K562 (cell line): ENCODE measurements around the gene DNASE1L1. TPM values are rescaled to one million over a fixed set of nuclear protein-coding genes. Genes with fewer than 3 reads are reported as not detected.

Experiments used
- FOXP4 ChIP-seq: sonication (generic); formaldehyde crosslinking; IDR thresholded peaks from 2 replicates; pipeline ENCODE4 v1.8.0; 2022; ENCODE audit warnings: mild to moderate bottlenecking, missing genetic modification reagents, borderline replicate concordance
- HMGN3 ChIP-seq: IDR thresholded peaks from 2 replicates; pipeline ENCODE4 v1.6.1; 2011; ENCODE audit warnings: borderline replicate concordance, low read depth, mild to moderate bottlenecking, mixed read lengths, low read length; ENCODE audit not compliant: insufficient read length; ENCODE audit errors: extremely low read depth
- HNRNPK ChIP-seq: fragments of 200-400 bp; formaldehyde crosslinking; IDR thresholded peaks from one replicate; pipeline ENCODE4 v1.6.1; 2018; ENCODE audit warnings: mild to moderate bottlenecking, low read depth, low read length; ENCODE audit not compliant: poor library complexity, severe bottlenecking
- MCM3 ChIP-seq: fragments of 450-650 bp; IDR thresholded peaks from 2 replicates; pipeline ENCODE4 v1.6.1; 2016
- MTF1 ChIP-seq: fragments of 250-450 bp; sonication (Bioruptor Pico); IDR thresholded peaks from 2 replicates; pipeline ENCODE4 v1.9.0; 2021; ENCODE audit warnings: moderate library complexity, mild to moderate bottlenecking, inconsistent platforms, borderline replicate concordance
- PHF8 ChIP-seq: fragments of 200-600 bp; sonication (generic); IDR thresholded peaks from 2 replicates; pipeline ENCODE4 v1.6.1; 2012; ENCODE audit warnings: mixed run types, mild to moderate bottlenecking, inconsistent platforms, low read length, moderate library complexity, borderline replicate concordance
- SMARCE1 ChIP-seq: fragments of 450-650 bp; IDR thresholded peaks from 2 replicates; pipeline ENCODE4 v1.7.1; 2016; ENCODE audit warnings: mild to moderate bottlenecking
- SNRNP70 ChIP-seq: fragments of 200-400 bp; formaldehyde crosslinking; optimal IDR thresholded peaks from 2 replicates; pipeline ENCODE3; 2017; ENCODE audit warnings: low read depth, low read length
- SRSF1 ChIP-seq: fragments of 200-400 bp; formaldehyde crosslinking; IDR thresholded peaks from 2 replicates; pipeline ENCODE4 v1.6.1; 2017; ENCODE audit warnings: mild to moderate bottlenecking, low read depth, low read length, moderate library complexity
- STAT5B ChIP-seq: fragments of 250-450 bp; sonication (Bioruptor Pico); IDR thresholded peaks from 2 replicates; pipeline ENCODE4 v1.8.0; 2021; ENCODE audit warnings: mild to moderate bottlenecking, inconsistent platforms
- ZBTB9 ChIP-seq: fragments of 450-650 bp; formaldehyde crosslinking; IDR thresholded peaks from 2 replicates; pipeline ENCODE4 v1.4.0; 2020; ENCODE audit warnings: mild to moderate bottlenecking, moderate library complexity
- ZNF436 ChIP-seq: fragments of 250-450, 450-650 bp; sonication (Bioruptor Pico); formaldehyde crosslinking; IDR thresholded peaks from 2 replicates; pipeline ENCODE4 v1.7.0; 2020; ENCODE audit warnings: mild to moderate bottlenecking
- ZNF57 ChIP-seq: fragments of 450-650 bp; formaldehyde crosslinking; IDR thresholded peaks from 2 replicates; pipeline ENCODE4 v1.4.0; 2020; ENCODE audit warnings: mild to moderate bottlenecking, moderate library complexity
- polyA plus RNA-seq, 8 experiments: library from polyadenylated mRNA; depleted of rRNA in 4 of 8; stranded (reverse) in 5 of 8; unstranded in 3 of 8; fragments of >200 nt; fragmentation: Nextera tagmentation in 2 of 8; fragmentation: Illumina TruSeq in 1 of 8; extraction: Ambion mirVana in 2 of 8; extraction: Trizol in 1 of 8; gene quantifications; 2 replicates each; pipeline versions ENCODE4 v1.2.1 to v1.2.3, GENCODE V29; 2011 to 2014; ENCODE audit warnings: inconsistent platforms in 1 of 8, missing spikeins in 1 of 8
- total RNA-seq, 7 experiments: library from RNA; depleted of rRNA in 6 of 7; stranded (reverse); fragments of >200 nt in 6 of 7; fragmentation: Illumina TruSeq in 2 of 7; extraction: Trizol in 2 of 7; gene quantifications; 2 replicates each; pipeline versions ENCODE4 v1.2.1 to v1.2.3, GENCODE V29; 2011 to 2021; ENCODE audit warnings: low replicate concordance in 1 of 7
- TF ChIP-seq, protein P1 (sequence below): fragments of 200-800 bp; sonication (Bioruptor generic); IDR thresholded peaks from 2 replicates; pipeline ENCODE4 v1.6.1; 2017; ENCODE audit warnings: missing genetic modification characterization, missing compliant biosample characterization
- TF ChIP-seq, protein P2 (sequence below): fragments of 450-650 bp; IDR thresholded peaks from 2 replicates; pipeline ENCODE4 v1.6.1; 2017; ENCODE audit warnings: antibody characterized with exemption, mild to moderate bottlenecking
- TF ChIP-seq, protein P3 (sequence below): IDR thresholded peaks from 2 replicates; pipeline ENCODE4 v1.6.1; 2016; ENCODE audit warnings: missing genetic modification characterization, missing compliant biosample characterization

Gene DNASE1L1
- total and polyA plus RNA-seq, 9 of the 15 experiments (the other 6 are each of a cell fraction or from before 2014, with no cell fraction given), result 0.73 to 12.6 (median 7.9) TPM

DNA sequence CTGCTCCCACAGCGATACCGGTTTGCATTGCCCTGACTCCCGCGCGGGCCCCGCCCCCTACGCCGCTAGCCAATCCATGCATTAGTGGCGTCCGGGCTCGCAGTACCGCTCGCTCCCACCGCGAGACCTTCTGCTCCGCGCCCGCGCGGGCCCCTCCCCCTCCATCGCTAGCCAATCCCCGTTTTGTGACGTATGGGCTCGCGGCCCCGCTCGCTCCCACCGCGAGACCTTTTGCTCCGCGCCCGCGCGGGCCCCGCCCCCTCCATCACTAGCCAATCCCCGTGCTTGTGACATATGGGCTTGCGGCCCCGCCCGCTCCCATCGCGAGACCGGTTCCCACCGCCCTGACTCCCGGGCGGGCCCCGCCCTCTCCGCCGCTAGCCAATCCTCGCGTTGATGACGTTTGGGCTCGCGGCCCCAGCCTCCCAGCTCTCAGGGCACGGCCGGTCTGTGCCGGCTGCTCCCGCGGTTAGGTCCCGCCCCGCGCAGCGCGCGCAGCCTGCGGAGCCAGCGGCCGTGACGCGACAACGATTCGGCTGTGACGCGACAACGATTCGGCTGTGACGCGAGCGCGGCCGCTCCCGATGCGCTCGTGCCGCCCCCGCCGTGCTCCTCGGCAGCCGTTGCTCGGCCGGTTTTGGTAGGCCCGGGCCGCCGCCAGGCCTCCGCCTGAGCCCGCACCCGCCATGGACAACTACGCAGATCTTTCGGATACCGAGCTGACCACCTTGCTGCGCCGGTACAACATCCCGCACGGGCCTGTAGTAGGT, 30.1 kb downstream of the DNASE1L1 start, which contains the start of gene EMD (continued):
- TF ChIP-seq, protein P1, sequence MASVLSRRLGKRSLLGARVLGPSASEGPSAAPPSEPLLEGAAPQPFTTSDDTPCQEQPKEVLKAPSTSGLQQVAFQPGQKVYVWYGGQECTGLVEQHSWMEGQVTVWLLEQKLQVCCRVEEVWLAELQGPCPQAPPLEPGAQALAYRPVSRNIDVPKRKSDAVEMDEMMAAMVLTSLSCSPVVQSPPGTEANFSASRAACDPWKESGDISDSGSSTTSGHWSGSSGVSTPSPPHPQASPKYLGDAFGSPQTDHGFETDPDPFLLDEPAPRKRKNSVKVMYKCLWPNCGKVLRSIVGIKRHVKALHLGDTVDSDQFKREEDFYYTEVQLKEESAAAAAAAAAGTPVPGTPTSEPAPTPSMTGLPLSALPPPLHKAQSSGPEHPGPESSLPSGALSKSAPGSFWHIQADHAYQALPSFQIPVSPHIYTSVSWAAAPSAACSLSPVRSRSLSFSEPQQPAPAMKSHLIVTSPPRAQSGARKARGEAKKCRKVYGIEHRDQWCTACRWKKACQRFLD (CRISPR knock-in tag), result no peak
- TF ChIP-seq, protein P2, sequence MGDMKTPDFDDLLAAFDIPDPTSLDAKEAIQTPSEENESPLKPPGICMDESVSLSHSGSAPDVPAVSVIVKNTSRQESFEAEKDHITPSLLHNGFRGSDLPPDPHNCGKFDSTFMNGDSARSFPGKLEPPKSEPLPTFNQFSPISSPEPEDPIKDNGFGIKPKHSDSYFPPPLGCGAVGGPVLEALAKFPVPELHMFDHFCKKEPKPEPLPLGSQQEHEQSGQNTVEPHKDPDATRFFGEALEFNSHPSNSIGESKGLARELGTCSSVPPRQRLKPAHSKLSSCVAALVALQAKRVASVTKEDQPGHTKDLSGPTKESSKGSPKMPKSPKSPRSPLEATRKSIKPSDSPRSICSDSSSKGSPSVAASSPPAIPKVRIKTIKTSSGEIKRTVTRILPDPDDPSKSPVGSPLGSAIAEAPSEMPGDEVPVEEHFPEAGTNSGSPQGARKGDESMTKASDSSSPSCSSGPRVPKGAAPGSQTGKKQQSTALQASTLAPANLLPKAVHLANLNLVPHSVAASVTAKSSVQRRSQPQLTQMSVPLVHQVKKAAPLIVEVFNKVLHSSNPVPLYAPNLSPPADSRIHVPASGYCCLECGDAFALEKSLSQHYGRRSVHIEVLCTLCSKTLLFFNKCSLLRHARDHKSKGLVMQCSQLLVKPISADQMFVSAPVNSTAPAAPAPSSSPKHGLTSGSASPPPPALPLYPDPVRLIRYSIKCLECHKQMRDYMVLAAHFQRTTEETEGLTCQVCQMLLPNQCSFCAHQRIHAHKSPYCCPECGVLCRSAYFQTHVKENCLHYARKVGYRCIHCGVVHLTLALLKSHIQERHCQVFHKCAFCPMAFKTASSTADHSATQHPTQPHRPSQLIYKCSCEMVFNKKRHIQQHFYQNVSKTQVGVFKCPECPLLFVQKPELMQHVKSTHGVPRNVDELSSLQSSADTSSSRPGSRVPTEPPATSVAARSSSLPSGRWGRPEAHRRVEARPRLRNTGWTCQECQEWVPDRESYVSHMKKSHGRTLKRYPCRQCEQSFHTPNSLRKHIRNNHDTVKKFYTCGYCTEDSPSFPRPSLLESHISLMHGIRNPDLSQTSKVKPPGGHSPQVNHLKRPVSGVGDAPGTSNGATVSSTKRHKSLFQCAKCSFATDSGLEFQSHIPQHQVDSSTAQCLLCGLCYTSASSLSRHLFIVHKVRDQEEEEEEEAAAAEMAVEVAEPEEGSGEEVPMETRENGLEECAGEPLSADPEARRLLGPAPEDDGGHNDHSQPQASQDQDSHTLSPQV, result no peak
- TF ChIP-seq HMGN3, result peak; percentile 68
- no peak for TF ChIP-seq FOXP4 (CRISPR knock-in tag)
- no peak for TF ChIP-seq ZBTB9 (CRISPR knock-in tag)
- TF ChIP-seq STAT5B (CRISPR knock-in tag), result no peak
- no peak for TF ChIP-seq MTF1 (CRISPR knock-in tag)
- peak; percentile 87; the same call in 1 of the 2 replicates for TF ChIP-seq PHF8
- TF ChIP-seq SMARCE1, result no peak
- no peak for TF ChIP-seq SRSF1
- TF ChIP-seq SNRNP70, result no peak
- no peak for TF ChIP-seq ZNF436
- TF ChIP-seq, protein P3, sequence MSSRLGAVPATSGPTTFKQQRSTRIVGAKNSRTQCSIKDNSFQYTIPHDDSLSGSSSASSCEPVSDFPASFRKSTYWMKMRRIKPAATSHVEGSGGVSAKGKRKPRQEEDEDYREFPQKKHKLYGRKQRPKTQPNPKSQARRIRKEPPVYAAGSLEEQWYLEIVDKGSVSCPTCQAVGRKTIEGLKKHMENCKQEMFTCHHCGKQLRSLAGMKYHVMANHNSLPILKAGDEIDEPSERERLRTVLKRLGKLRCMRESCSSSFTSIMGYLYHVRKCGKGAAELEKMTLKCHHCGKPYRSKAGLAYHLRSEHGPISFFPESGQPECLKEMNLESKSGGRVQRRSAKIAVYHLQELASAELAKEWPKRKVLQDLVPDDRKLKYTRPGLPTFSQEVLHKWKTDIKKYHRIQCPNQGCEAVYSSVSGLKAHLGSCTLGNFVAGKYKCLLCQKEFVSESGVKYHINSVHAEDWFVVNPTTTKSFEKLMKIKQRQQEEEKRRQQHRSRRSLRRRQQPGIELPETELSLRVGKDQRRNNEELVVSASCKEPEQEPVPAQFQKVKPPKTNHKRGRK, result no peak
- TF ChIP-seq ZNF57 (CRISPR knock-in tag), result no peak
- no peak for TF ChIP-seq HNRNPK
- TF ChIP-seq MCM3, result no peak
